HG03354 (cell line): ENCODE results near the gene RCAN1.
A peak's percentile ranks its signal among the peaks of the same experiment; 100 is the strongest.

Experiments
- ATAC-seq: cut with Tn5 transposase; IDR thresholded peaks from one replicate; pipeline ENCODE4 v1.9.1; 2021; ENCODE audit warnings: mild to moderate bottlenecking; ENCODE audit not compliant: unreplicated experiment, poor library complexity, severe bottlenecking

Gene RCAN1

DNA sequence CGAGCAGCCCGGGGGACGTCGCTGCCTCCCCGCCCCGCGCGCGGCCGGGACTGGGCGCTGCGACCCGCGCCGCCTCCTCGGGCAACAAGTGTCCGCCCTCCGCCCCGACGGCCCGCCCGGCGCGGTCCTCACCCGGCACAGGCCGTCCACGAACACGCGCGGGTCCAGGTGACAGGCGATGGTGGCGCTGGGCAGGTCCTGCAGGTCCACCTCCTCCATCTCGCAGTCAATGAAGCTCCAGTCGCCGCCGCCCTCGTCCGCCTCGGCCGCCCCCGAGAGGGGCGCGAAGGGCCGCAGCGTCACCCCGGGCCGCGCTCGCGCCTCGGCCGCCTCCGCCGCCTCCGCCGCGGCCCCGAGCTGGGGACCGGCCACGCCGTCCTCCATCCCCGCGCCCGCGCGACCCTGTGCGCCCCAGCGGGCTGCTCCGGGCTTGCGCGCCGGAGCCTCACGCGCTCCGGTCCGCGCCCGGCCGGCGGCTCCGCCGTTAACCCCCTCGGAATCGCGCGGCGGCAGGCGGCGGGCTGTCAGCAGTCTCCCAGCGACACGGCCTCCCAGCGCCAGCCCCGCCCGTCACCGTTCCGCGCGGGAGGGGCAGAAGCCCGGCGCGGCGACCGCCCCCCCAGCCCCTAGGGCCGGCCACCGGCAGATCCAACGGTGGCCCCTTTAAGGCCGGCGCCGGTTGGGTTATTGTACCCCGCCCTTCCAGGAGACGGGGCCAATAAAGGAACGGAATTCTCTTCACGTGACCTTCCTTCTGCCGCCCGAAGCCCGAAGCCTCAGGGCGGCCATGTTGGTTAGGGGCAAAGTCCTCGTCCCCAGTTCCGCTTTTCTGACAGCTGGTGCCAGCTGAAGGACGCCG lies at the start of gene RCAN1:
Gene RCAN1, minus strand, starts transcription at position 486 of the 859 bp plus-strand sequence. Its CDS starts 102 bp downstream, at position 384.
- ATAC-seq, result peak; percentile 95

DNA sequence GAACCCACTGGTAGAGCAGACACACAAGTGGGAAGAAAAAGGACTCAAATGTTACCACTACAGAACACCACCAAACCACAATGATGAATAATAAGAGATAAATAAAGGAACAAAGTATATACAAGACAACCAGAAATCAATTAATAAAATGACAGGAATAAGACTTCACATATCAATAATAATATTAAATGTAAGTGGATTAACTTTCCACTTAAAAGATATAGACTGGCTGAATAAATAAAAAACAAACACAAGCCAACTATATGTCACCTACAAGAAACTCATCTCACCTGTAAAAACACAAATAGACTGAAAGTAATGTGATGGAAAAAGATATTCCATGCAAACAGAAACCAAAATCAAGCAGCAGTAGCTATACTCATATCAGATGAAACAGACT lies 46.9 kb upstream of the RCAN1 start:
- no peak for ATAC-seq

DNA sequence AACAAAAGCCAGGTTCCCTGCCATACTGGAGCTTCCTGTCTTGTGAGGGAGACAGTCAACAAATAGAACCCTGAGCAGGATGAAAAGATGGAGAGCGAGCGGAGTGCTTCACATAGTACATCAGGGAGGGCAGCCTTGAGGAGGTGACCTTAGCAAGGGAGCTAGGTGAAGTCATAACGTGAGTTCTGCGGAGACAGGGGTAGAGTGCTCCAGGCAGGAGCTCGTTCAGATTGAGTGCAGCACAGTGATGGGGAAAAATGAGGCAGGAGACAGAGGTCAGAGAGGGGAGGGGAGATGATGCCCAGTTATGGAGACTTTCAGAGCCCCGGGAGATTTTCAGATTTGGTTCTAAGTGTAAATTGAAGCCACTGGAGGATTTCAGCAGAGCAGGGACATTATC lies 38.6 kb upstream of the RCAN1 start:
- no peak for ATAC-seq

DNA sequence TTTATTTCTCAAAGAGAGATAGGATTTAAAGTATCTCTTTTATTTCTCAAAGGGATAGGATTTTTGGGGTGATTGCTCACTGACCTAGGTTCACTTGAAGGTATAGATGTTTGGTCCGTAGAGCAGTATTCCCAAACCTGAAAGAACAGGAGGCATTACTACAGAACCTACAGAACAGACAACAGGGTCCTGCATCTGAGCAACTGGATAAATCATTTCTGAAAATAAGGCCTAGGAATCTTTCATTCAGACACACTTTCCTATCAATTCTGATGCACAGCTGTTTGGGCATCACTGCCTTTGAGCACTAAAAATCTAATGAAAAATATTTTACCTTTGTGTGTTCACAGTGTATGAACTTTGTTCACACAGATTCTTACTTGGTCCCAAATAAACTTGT lies 36.7 kb upstream of the RCAN1 start:
- no peak for ATAC-seq

DNA sequence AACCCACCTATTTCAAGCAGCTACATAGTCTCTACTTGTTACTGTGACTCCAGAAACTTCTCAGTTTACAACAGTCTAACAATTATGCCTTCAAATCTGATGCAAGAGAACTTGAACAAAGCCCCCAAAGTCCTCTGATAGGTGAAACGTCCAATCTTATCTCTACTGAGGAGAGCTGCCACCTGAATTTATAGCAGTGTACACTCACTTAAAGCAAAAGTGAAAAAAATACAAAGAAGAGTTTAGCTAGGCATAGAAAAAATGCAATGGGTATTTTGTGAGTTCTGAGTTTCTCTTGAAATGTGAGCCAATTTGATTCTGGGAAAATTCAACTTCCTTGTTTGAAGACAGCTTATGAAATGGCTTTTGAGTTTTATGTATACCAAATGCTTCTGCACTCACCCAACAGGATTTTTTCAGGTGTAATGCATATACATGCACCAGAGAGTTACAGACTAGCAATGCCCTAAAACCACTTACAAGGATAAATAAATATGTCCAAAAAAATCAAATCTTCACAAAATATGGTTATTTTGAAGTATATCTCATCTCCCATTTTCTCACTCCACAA lies 36.0 kb upstream of the RCAN1 start:
- ATAC-seq, result no peak

DNA sequence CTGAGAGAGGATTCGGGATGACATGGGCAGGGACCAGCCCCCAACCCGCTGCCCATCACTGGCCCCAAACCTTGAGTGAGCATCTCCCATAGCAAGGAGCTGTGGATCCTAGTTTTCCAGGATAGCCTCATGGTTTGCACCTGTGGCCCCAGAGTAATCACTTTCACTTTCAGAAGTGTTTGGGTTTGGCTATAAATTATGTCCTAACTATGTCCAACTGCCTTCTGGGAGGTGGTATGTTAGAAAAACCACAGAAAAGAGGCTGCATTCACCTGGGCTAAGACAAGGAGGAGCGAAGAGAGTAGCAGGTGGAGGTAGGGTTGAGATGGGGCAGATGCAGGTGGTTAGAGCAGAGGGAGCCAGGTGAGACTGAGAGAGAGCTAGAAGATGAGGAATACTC lies 34.5 kb upstream of the RCAN1 start:
- no peak for ATAC-seq

DNA sequence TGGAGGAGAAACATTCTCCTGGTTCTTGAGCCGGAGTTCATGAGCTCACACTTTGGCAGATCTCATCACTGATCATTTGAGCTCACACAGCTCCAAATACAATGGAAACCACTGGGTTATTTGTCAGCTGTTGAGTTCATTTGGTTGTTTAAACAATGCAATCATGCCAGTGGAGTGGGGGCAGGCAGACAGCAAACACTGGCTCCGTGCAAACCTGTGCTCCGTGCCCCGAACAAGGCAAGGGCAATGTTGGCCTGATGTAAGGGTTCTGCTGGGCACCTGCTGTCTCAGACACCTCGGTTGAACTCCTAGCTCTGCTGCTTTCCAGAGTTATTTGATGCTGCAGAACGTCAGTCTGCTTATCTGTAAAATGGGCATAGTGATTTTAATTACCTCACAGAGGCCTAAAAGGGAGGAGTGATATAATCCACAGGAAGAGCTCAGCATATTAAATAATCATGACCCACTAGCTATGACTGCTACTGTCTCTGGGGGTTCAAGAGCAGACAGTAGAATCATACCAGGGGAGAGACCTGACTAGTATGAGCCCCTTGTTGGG lies 33.9 kb upstream of the RCAN1 start:
- no peak for ATAC-seq

DNA sequence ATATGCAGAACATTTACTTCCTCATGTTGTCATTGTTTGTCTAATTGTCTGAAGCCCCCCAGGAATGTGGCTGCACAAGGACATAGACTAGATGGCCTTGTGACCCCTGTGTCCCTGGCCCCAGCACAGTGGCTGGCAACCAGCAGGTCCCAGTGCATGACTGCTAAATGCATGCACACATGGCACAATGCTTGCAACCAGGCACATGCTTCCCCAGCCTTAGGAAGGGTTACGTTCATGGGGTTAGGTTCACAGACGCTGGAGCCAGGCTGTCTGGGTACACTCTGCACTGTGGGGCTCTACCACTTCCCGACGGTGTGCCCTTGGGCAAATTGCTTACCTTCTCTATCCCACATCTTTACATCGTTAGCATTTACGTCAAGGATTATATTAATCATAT lies 32.6 kb upstream of the RCAN1 start:
- no peak for ATAC-seq

DNA sequence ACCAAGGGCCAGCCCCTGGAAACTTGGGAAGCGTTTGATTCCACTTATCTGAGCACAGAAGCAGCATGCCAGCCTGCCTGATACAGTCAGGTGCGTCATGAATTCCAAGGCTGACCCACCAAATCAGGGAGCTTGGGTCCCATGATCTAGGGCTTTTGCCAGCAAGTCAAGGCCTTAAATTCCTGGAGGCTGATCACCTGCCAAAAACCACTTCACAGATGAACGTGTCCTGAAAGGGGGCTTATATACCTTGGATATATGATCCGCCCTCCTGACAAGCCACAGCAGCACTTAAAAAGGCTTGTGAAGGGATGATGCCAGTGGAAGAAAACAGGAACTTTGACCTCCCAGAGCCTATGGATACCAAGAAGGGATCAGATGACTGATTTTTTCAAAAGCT lies 29.9 kb upstream of the RCAN1 start:
- no peak for ATAC-seq

DNA sequence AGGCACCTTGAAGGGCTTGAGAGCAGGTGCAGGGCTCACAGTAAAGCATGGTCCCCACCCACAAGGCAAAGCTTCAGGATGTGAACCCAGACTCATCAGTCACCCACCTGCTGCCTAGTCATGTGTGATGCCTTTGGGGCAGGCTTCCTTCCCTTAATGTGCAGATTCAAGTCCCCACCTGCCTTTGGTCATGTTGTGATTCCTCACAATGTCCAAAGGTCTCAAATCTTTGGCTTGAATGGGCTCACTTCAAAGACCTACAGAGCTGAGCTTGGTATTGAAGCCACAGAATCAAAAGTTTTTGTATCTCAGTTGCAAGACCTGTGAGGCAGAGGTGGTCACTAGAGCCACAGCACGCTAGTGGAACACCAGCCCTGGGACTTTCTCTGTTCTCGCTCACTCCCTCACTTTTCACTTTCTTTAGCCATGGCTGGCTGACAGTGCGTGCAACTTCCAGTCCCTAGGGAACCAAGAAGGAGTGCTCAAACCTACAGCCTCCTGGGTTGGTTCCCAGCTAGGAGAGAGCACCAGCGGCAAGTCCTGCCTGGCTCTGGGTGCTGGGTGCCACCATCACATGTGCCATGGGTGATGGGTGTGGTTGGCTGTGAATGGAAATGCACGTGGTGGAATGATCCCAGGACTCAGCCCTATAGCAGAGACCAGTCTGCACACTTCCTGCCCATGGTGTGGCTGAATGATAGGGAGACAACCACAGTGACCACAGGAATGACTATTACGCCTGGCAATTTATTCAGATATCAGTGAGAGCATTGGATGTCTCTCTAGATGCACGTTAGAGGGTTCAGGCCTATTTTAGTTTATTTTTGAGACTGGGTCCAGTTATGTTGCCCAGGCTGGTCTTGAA lies 27.5 kb upstream of the RCAN1 start:
- peak; percentile 59 for ATAC-seq

DNA sequence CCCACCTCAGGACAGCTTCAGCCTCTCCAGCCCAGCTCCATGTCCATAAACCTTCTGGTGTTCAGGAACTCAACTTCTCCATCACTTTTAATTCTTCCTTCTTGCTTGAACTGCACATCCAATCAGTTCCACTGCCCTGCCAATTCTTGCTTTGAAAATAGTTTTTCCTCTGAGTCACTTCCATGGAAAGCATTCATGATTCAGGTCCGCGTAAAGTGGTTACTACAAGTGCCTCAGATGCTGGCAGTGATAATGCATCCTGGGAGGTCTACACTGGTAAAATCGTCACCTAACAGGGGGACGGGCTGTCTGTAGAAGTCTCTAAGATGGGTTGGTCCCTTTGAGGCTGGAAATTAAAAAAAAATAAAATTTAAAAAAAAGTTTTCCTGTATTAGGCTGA lies 25.9 kb upstream of the RCAN1 start:
- no peak for ATAC-seq

DNA sequence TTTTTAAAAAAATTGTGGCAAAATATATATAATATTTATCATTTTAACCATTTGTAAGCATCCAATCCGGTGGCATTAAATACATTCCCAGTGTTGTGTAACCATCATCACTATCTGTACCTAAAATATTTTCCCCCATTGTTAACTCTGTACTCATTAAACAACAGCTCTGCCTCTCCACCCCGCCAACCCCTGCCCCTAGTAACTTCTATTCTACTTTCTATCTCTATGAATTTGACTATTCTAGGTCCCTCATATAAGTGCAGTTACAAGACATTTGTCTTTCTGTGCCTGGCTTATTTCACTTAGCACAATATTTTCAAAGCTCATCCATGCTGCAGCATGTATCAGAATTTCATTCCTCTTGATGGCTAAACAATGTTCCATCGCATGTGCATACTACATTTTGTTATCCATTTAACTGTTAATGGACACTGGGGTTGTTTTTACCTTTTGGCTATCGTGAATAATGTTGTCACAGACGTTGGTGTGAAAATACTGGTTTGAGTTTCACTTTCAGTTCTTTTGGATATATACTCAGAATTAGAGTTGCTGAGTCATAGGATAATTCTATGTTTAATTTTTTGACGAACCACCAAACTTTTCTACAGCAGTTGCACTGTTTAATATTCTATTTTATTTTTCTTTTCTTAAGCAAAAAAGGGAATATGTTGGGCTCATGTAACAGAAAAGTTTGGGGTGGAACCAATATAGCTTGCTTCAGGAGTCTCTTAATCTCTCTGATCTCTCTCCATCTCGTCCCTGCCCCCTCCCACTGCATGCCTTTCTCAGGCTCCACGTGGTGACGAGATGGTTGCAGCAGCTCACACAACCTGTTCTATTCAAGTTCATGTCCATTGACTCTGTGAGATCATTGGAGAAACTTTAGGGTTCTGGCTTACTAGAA lies 25.2 kb upstream of the RCAN1 start:
- peak; percentile 59 for ATAC-seq

DNA sequence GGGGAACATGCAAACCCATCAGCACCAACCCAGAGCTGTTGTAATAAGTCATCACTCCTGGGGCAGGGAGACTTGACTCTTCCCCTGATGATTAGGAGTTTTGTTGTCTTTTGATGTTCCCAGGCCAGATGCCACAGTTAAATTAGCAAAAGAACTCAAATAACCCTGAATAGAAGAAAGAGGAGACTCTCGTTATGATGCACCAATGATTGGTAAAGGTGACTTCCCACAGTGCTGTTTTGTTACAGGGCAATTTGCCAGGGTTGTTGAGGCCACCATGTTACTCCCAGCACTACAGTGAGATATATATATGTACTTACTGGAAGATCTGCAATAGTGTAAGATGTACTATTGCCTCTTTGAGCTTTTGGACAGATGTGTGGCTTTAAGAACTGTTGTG lies 24.3 kb upstream of the RCAN1 start:
- no peak for ATAC-seq

DNA sequence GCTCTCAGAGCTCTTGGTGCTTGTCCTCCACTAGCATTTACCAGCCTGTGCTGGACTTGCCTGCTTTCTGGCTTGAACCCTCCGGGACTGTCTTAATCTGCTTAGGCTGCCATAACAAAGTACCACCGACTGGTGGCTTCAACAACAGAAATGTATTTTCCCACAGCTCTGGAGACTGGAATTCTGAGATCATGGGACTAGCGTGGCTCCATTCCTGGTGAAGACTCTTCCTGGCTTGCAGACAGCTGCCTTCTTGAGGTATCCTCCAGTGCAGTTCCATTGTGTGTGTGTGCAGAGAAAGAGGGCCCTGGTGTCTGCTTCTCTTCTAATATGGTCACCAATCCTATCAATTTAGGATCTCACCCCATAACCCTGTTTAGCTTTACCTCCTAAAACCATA lies 22.0 kb upstream of the RCAN1 start:
- no peak for ATAC-seq

DNA sequence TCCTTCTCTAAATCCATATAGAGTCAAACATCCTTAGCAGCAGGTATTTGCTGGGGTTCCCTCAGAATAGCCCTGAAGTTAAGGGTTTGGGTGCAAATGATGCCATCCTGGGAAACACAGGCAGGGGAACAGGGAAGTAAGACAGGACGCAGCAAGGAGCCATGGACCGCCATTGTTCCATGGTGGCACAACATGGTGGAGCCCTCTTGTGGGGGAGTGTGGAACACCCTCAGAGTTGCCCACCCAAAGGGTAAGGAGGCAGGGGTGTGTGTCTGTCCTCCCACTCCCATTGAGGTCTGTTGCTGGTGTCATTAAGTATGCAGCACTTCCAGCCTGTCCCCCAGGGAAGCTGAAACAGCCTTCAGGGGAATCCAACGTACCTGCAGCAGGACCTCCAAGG lies 20.4 kb upstream of the RCAN1 start:
- no peak for ATAC-seq

DNA sequence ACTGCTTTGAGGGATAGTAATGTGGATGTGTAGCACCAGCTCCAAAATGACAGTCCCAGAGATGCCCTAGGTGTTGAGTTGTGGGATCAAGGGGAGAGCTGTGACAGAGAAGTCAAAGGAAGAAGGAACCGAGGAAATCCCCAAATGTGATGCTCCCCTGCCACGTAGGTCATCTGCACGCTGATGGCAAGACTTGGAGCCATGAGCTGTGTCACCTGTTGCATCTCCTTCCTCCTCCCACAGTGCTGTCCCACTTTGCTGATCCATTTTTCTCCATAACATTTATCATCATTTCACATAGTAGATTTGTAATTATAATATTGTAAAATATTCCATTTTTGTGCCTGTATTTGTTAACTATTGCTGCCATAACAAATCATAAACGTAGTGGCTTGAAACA lies 17.6 kb upstream of the RCAN1 start:
- ATAC-seq, result no peak

DNA sequence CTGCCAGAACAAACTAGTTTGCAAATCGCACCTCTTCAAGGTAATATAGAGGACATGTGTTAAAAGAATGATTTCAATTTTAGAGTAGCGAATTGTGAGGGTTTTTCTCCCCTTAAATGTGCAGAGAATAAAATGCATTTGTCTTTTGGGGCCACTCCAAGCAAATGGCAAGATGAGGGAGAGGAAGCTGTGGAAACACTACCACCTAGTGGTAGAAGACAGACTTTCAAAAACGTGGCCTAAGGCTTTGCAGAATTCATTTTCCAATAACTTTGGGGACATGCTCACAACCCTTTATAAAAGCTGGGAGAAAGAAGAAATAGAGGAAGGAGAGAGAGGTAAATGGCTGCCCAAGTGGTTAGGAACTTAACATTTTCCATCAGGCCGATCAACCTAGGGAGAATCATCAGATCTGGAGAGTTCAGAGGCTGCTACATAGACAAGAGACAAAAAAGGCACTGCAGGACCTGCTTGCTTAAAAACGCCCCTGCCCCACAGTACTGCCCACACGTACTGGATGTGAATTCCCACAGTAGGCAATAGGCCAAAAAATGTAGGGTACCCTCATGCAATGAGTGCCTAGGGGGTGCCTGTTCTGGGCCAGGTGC lies 15.7 kb upstream of the RCAN1 start:
- no peak for ATAC-seq

DNA sequence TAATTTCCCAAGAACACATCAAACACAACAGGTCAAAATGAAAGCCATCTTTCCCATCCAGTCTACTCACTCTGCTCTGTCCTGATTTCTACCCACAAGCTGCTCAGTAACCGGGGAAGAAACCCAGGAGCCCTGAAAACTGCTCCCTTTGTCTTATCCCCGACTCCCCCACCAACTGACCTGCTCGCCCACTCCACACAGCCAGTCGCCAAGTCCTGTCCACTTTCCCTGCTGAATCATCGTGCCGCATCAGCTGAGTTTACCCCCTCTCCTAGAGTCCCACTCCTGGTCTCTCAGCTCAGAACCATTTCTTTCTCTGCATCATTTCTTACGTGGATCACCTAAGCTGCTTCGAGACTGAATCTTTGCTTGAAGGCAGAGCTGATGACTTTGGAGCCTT lies 11.2 kb upstream of the RCAN1 start:
- no peak for ATAC-seq

DNA sequence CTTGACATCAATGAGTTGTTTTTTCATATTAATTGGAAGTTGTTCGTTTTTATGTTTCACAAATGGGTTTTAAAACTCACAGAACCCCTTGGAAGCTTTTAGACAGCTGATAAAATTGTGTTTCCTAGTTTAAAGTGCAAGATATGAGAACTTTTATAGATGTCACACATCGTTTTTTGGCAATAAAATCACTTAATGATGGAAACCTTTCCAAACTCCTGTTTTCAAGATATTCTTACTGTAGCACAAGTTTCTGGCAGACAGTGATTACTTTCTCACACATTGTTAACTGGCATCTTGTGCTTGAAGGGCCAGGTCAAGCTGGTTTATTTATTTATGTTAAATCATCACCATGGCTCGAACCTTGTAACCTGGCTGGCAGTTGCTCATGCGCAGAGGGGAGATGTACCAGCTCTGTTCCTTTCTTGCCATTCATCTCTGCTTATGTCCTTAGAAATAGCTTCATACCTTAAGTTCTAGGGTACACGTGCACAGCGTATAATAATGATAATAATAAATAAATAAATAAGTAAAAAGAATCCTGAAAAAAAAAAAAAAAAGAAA lies 10.2 kb upstream of the RCAN1 start:
- ATAC-seq, result no peak
